Uterus (tissue), 4 donors: ENCODE results near the gene NME2. TPM values are rescaled to one million over a fixed set of nuclear protein-coding genes. Genes with fewer than 3 reads are reported as not detected.
A peak's percentile ranks its signal among the peaks of the same experiment; 100 is the strongest.

ENCODE experiments used
- DNase-seq, 2 donors: peaks; one replicate each; pipeline ENCODE4 v3.0.0-alpha.2; 2019 to 2020
- H3K27ac ChIP-seq, 2 donors: fragments of 200-600 bp; sonication (generic); 1 replicate in 1 of 2; 2 replicates in 1 of 2; pipeline ENCODE4 v1.5.1; 2016 to 2018
- H3K27me3 ChIP-seq, 2 donors: fragments of 200-600 bp; sonication (generic); one replicate each; pipeline ENCODE4 v1.5.1; 2018 to 2019; ENCODE audit warnings: control low read depth in 1 of 2
- H3K36me3 ChIP-seq, 2 donors: fragments of 200-600 bp; sonication (generic); one replicate each; pipeline ENCODE4 v1.5.1; 2019; ENCODE audit warnings: control low read depth in 1 of 2
- H3K4me1 ChIP-seq, 2 donors: fragments of 200-600 bp; sonication (generic); one replicate each; pipeline ENCODE4 v1.5.1; 2018 to 2019; ENCODE audit warnings: control low read depth in 1 of 2
- H3K4me3 ChIP-seq, 2 donors: fragments of 200-600 bp; sonication (generic); 1 replicate in 1 of 2; 2 replicates in 1 of 2; pipeline ENCODE4 v1.5.1; 2018 to 2019; ENCODE audit warnings: mild to moderate bottlenecking in 1 of 2
- H3K9me3 ChIP-seq, 2 donors: fragments of 200-600 bp; sonication (generic); one replicate each; pipeline ENCODE4 v1.5.1; 2019; ENCODE audit warnings: control low read depth in 1 of 2
- POLR2A ChIP-seq, 2 donors: fragments of 450-650 bp; IDR thresholded peaks; one replicate each; pipeline ENCODE4 v1.6.1; 2016; ENCODE audit warnings: antibody characterized with exemption in 2 of 2, mild to moderate bottlenecking in 1 of 2, moderate library complexity in 1 of 2
- intact Hi-C: fragments of 100-400 bp; cut with DNase I; formaldehyde crosslinking; loops from one replicate; pipeline ENCODE4 v1.15.1; 2023; ENCODE audit warnings: low total_unique reads
- total RNA-seq, 4 donors: library from RNA; depleted of rRNA in 3 of 4; stranded (reverse); fragments of >200 nt in 3 of 4; gene quantifications; one replicate each; pipeline versions ENCODE4 v1.1.0 to v1.2.4, GENCODE V29; 2014 to 2023
- TF ChIP-seq, protein P1 (sequence below), 4 experiments: fragments of 200-600 bp in 2 of 4; fragments of 450-650 bp in 2 of 4; sonication (generic) in 2 of 4; IDR thresholded peaks; one replicate each; pipeline ENCODE4 v1.5.1; 2016 to 2019; ENCODE audit warnings: antibody characterized with exemption in 4 of 4, mild to moderate bottlenecking in 2 of 4, moderate library complexity in 1 of 4
- donor health status: DM: yes; HTN: yes; CAD: no.

The NME2 gene
- total RNA-seq = 100 to 1,000 TPM; 195 to 656 (median 287) TPM

DNA sequence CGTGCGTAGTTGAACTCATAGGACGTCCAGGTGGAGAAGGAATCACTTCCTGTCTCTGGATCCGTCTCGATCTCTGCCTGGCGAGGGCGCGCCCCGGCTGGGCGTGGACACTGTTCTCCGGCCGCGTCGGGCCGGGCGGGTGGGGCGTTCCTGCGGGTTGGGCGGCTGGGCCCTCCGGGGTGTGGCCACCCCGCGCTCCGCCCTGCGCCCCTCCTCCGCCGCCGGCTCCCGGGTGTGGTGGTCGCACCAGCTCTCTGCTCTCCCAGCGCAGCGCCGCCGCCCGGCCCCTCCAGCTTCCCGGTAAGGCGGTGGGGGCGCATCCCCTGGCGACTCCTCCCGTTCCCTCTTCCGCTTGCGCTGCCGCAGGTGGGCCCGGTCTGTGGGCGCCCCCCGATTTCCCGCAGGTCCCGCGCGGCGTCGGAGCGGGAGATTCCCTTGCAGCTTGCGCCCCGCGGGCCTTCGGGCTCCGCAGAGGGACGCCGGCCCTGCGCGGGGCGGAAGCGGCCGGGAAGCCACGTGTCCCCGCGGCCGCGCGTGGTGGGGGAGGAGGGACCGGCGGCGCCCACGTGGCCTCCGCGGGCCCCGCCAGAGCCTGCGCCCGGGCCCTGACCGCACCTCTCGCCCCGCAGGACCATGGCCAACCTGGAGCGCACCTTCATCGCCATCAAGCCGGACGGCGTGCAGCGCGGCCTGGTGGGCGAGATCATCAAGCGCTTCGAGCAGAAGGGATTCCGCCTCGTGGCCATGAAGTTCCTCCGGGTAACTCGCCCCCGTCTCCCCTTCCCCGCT is at the start of gene NME2:
Gene NME2, plus strand, starts transcription at position 214 of the 789 bp plus-strand sequence. Its CDS starts 420 bp downstream, at position 634.
- DNase-seq = peak; percentile 90
- no peaks in the 10 kb centered on the region for H3K36me3 ChIP-seq
- no peaks in the 10 kb centered on the region for H3K27me3 ChIP-seq
- peak within 1 kb of the TSS; percentile 50 to 81 for H3K4me3 ChIP-seq
- intact Hi-C loops = no loop called here
- peak within 1 kb of the TSS; percentile 92 to 96 for H3K27ac ChIP-seq
- TF ChIP-seq, protein P1, sequence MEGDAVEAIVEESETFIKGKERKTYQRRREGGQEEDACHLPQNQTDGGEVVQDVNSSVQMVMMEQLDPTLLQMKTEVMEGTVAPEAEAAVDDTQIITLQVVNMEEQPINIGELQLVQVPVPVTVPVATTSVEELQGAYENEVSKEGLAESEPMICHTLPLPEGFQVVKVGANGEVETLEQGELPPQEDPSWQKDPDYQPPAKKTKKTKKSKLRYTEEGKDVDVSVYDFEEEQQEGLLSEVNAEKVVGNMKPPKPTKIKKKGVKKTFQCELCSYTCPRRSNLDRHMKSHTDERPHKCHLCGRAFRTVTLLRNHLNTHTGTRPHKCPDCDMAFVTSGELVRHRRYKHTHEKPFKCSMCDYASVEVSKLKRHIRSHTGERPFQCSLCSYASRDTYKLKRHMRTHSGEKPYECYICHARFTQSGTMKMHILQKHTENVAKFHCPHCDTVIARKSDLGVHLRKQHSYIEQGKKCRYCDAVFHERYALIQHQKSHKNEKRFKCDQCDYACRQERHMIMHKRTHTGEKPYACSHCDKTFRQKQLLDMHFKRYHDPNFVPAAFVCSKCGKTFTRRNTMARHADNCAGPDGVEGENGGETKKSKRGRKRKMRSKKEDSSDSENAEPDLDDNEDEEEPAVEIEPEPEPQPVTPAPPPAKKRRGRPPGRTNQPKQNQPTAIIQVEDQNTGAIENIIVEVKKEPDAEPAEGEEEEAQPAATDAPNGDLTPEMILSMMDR (IDR thresholded peaks at IDR 0.05) = peak in 2 of 4 experiments; percentile 10 to 15
- TF ChIP-seq POLR2A (IDR thresholded peaks at IDR 0.05) = peak; percentile 4 to 69
- H3K9me3 ChIP-seq = no peaks in the 10 kb centered on the region
- H3K4me1 ChIP-seq = peaks cover 6 to 7% of the 10 kb centered on the region in 2 donors

DNA sequence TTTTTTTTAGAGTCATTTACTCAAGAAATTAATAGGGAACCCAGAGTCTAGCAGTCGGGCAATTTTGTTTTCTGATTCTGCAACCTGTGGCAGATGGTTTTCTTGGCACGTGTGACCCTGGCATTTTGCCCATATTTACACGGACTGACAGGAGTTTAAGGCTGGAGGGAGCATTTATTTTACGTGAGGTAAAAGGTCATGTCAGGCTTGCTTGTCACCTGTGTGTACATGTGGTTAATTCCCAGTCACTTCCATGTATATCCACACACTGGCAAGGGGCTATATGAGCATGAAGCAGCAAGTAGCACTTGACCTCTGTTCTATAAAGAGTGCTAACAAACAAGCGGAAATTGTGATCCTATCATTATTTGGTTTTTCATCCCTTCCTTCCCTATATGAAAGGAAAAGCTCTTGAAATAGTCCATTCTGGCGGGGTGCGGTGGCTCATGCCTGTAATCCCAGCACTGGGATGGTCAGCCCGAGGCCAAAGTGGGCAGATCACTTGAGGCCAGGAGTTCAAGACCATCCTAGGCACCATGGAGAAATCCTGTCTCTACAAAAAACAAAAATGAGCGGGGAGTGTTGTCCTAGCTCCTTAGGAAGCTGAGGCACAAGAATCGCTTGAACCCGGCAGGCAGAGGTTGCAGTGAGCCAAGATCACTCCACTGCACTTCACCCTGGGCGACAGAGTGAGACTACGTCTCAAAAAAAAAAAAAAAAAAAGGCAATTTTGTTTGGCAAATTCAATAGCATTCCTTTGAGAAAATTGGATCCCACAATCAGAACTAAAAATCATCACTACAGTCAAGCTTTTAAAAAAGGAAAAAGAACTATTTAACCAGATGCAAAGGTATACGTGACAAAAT is 47.6 kb upstream of the NME2 start:
- no peak overlapping the region for H3K4me3 ChIP-seq

DNA sequence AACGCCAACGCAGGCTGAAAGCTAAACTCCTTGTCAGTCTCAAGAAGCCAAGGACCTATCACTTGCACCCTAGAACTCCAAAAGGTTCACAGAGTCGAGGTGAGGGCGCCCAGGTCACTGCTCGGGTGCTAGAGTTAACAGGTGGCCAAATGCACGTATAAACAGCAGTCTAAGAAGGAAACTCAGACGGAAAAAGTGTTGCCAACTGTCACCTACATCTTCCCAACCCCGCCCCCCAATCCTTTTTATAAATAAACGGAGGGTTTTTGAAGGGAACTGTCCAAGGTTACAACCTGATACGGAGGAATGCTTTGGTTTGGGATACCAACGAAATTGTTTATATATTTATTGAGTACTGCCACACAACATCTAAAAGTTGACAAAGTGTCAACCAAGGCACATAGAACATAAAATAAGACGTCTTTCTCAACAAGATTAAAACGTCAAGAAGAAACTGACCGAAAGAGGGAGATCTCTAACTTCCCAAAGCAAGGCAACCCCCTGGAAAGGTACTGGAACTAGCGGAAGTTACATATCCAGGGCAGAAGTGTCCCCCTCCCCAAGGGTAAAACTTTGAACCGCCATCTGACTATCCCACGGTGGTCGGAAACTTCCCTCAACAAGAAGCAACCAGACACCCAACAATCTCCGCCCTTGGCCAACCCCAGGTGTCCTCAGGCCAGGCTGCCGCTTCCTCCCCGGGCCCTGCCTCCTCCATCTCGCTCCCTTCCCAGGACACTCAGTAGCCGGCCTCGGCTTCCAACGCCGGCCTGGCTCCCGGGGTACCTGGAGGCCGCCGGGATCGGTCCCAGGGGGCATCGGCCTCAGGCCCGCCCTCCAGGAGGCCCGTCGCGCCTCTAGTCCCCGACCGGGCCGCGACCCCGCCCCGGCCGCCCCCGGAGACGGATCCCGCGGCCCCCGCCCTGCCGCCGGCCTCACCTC is 46.5 kb upstream of the NME2 start:
- H3K4me1 ChIP-seq = peaks cover 0 to 7% of the 10 kb centered on the region in 2 donors
- H3K27ac ChIP-seq = peak overlapping the region; percentile 92 to 100
- intact Hi-C loops = no loop called here
- H3K9me3 ChIP-seq = no peaks in the 10 kb centered on the region
- no peaks in the 10 kb centered on the region for H3K27me3 ChIP-seq
- DNase-seq = peak; percentile 43 to 46
- TF ChIP-seq POLR2A (IDR thresholded peaks at IDR 0.05) = peak in 1 of 2 donors; percentile 12
- TF ChIP-seq, protein P1 (IDR thresholded peaks at IDR 0.05) = peak; percentile 12 to 38 (median 26)
- H3K4me3 ChIP-seq = peak overlapping the region; percentile 73 to 93
- no peaks in the 10 kb centered on the region for H3K36me3 ChIP-seq

More for the DNA sequence above, 47.6 kb upstream of the NME2 start:
- Histone ChIP-seq H3K27ac (peak overlapping the region in 1 of 2 donors; percentile 92), H3K9me3 (no peaks in the 10 kb centered on the region), H3K36me3 (no peaks in the 10 kb centered on the region), H3K27me3 (no peaks in the 10 kb centered on the region), H3K4me1 (peaks cover 0 to 7% of the 10 kb centered on the region in 2 donors)
- intact Hi-C loops = no loop called here
- no peak for TF ChIP-seq POLR2A (IDR thresholded peaks at IDR 0.05)
- DNase-seq = peak in 1 of 2 donors; percentile 33

DNA sequence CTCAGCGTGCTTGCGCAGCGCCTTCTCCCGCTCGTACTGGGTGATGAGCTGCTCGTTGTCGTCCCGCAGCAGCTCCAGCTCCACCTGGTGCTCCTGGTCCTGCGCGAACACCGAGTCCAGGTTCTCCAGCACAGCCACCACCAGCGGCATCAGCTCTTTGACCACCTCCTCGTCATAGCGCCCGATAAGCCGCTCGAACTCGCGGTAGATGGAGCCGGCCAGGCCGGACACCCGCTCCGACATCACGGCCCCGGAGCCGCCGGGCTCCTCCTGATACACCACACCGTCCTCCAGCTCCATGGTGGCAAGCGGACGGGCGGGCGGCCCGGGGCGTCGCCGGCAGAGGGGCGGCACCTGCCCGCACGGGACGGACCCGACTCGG is 45.9 kb upstream of the NME2 start:
- peak overlapping the region; percentile 73 to 93 for H3K4me3 ChIP-seq
- no peaks in the 10 kb centered on the region for H3K36me3 ChIP-seq
- DNase-seq = no peak
- peak overlapping the region; percentile 92 to 100 for H3K27ac ChIP-seq
- TF ChIP-seq, protein P1 (IDR thresholded peaks at IDR 0.05) = no peak
- TF ChIP-seq POLR2A (IDR thresholded peaks at IDR 0.05) = no peak
- no peaks in the 10 kb centered on the region for H3K27me3 ChIP-seq
- intact Hi-C loops = no loop called here
- no peaks in the 10 kb centered on the region for H3K9me3 ChIP-seq
- peaks cover 0 to 7% of the 10 kb centered on the region in 2 donors for H3K4me1 ChIP-seq
